Peyer's patch (tissue), 4 donors: ENCODE data around the gene CFAP97.

ENCODE experiments used
- POLR2A ChIP-seq, 2 donors: fragments of 450-650 bp; IDR thresholded peaks; one replicate each; pipeline ENCODE4 v1.5.1; 2017; ENCODE audit warnings: antibody characterized with exemption in 2 of 2, mild to moderate bottlenecking in 2 of 2, moderate library complexity in 2 of 2
- TF ChIP-seq, protein P1 (sequence below), 6 experiments: fragments of 450-650 bp in 4 of 6; fragments of 200-600 bp in 2 of 6; sonication (generic) in 1 of 6; IDR thresholded peaks; one replicate each; pipeline ENCODE4 v1.5.1; 2017 to 2019; ENCODE audit warnings: antibody characterized with exemption in 6 of 6, mild to moderate bottlenecking in 3 of 6, moderate library complexity in 1 of 6

DNA sequence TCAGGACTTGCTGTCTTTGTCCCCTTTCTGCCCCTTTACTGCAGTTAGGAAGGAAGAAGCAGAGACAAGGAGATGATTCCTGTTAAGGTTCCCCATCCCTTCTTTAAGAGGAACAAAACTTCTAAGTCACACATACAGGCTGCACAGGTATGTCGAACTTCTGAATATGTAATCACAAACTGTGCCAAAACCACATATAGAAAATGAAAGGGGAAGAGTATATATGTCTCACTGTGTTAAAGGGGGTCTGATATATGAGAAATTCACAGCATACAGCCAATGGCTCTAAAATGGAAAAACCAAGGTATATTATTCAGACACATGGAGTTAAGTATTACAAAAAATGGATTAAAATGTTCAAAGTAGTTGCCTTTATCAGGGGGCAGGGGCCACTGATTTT, 11.7 kb downstream of the CFAP97 start:
- TF ChIP-seq POLR2A (IDR thresholded peaks at IDR 0.05): no peak
- TF ChIP-seq, protein P1, sequence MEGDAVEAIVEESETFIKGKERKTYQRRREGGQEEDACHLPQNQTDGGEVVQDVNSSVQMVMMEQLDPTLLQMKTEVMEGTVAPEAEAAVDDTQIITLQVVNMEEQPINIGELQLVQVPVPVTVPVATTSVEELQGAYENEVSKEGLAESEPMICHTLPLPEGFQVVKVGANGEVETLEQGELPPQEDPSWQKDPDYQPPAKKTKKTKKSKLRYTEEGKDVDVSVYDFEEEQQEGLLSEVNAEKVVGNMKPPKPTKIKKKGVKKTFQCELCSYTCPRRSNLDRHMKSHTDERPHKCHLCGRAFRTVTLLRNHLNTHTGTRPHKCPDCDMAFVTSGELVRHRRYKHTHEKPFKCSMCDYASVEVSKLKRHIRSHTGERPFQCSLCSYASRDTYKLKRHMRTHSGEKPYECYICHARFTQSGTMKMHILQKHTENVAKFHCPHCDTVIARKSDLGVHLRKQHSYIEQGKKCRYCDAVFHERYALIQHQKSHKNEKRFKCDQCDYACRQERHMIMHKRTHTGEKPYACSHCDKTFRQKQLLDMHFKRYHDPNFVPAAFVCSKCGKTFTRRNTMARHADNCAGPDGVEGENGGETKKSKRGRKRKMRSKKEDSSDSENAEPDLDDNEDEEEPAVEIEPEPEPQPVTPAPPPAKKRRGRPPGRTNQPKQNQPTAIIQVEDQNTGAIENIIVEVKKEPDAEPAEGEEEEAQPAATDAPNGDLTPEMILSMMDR (IDR thresholded peaks at IDR 0.05): no peak
